Medulla oblongata (tissue), 1 donor: ENCODE data around the gene SQSTM1.
"Not testable (repeated sequence)": the region's sequence is repeated elsewhere in the genome, so short reads cannot be mapped to it uniquely, and the experiment has no call there.

Experiments used
- DNase-seq: peaks from one replicate; pipeline ENCODE4 v3.0.0-alpha.2; 2015; ENCODE audit errors: extremely low spot score

Gene SQSTM1

GRCh38 chr5:179824745-179825112 lies 4.0 kb downstream of the SQSTM1 start:
- DNase-seq = no peak

- no peak for DNase-seq
Measured at GRCh38 chr5:179825655-179826182, 5.0 kb downstream of the SQSTM1 start.

GRCh38 chr5:179827680-179828079 lies 7.0 kb downstream of the SQSTM1 start:
- peak; percentile 41 for DNase-seq

- no peak for DNase-seq
Measured at GRCh38 chr5:179828756-179829421, 8.2 kb downstream of the SQSTM1 start.

DNA sequence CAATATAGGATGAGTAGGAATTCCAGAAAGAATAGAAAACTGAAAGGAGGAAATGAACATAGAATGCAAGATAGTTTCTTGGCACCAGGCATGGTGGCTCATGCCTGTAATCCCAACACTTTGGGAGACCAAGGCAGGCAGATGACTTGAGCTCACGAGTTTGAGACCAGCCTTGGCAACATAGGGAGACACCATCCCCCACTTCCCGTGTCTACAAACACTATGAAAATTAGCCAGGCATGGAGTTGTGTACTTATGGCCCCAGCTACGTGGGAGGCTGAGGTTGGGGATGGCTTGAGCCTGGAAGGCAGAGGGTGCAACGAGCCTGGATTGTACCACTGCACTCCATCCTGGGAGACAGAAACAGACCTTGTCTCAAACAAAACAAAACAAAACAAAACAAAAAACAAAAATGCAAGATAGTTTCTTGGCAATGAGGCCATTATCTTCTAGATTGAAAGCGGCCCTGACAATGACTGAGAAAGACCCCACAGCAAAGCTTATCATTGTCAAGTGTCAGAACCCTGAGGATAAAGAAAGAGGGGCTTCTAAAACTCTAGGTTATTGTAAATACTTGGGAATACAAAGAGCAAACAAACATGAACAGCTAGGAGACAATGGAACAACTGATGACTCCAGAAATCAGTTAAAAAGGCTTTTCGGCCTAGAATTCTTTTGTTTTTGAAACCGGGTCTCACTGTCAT lies 9.2 kb downstream of the SQSTM1 start:
- no peak for DNase-seq

DNA sequence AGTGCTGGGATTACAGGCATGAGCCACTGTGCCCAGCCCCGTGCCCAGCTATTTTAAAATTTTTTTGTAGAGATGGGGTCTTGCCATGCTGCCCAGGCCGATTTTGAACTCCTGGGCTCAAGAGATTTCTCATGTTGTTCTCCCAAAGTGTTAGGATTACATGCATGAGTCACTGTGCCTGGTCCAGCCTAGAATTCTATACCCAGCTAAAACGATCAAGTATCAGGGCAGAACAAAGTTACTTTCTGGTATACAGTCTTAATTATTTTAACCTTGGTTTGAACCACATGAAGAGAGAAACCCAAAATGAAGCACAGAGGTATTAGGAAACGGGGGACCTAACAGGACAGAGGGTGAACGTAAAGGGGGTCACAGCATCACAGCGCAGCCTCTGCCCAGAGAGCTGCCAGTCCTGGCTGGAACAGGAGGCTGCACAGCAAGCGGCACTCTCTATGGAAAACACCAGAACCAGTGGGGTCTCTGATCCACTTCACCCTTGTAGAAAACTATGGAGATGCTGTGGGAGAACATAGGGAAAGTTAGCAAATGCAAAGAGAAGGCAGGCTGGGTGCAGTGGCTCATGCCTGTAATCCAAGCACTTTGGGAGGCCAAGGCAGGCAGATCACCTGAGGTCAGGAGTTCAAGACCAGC lies 10.2 kb downstream of the SQSTM1 start:
- DNase-seq = no peak

- DNase-seq = no peak
Measured at GRCh38 chr5:179832039-179832745, 11.5 kb downstream of the SQSTM1 start.

DNA sequence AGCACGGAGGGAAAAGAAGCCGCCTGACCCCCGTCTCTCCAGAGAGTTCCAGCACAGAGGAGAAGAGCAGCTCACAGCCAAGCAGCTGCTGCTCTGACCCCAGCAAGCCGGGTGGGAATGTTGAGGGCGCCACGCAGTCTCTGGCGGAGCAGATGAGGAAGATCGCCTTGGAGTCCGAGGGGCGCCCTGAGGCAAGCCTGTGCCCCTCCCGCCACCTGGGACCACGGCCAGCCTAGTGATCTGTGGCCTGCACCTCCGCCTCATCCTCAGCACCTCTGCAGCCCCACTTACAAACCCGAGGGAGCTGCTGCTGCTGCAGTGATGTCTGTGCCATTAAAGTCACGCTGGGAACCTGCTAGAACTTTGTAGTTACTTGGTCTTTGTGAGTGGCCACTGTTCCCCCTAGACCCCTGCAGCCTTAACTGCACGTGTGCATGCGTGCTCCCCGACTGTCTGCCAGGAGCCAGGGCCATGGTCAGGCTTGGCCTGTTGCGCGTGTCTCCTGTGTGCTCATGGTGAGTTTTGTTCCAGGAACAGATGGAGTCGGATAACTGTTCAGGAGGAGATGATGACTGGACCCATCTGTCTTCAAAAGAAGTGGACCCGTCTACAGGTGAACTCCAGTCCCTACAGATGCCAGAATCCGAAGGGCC lies 12.5 kb downstream of the SQSTM1 start:
- no peak for DNase-seq

DNA sequence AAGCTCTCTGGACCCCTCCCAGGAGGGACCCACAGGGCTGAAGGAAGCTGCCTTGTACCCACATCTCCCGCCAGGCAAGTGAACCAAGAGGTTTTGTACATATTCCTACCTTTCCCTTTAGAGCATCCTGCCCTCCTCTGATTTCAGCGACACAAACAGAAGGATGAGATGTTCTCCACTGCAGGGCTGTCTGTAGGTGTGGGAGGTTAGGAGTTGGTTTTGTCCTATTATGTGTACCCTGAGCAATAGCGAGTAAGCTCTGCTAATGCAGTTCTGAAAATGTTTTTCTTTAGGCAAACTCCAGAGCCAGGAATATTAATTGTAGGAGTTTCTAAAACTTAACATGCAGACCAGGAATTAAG lies 13.0 kb downstream of the SQSTM1 start:
- no peak for DNase-seq

- DNase-seq = no peak
Measured at GRCh38 chr5:179834120-179834519, 13.4 kb downstream of the SQSTM1 start.

GRCh38 chr5:179834871-179835270 lies 14.2 kb downstream of the SQSTM1 start:
- DNase-seq = not testable (repeated sequence)

DNA sequence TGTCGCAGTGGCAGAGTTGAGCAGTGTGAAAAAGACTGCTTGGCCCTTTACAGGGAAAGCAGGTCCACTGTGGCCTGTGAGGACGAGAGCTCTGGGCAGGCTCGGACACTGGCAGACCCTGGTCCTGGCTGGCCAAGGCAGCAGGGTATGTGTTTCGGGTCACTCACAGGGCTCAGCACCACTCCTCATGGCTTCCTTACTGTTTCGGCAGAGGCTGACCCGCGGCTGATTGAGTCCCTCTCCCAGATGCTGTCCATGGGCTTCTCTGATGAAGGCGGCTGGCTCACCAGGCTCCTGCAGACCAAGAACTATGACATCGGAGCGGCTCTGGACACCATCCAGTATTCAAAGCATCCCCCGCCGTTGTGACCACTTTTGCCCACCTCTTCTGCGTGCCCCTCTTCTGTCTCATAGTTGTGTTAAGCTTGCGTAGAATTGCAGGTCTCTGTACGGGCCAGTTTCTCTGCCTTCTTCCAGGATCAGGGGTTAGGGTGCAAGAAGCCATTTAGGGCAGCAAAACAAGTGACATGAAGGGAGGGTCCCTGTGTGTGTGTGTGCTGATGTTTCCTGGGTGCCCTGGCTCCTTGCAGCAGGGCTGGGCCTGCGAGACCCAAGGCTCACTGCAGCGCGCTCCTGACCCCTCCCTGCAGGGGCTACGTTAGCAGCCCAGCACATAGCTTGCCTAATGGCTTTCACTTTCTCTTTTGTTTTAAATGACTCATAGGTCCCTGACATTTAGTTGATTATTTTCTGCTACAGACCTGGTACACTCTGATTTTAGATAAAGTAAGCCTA lies 15.7 kb downstream of the SQSTM1 start:
- no peak for DNase-seq

DNA sequence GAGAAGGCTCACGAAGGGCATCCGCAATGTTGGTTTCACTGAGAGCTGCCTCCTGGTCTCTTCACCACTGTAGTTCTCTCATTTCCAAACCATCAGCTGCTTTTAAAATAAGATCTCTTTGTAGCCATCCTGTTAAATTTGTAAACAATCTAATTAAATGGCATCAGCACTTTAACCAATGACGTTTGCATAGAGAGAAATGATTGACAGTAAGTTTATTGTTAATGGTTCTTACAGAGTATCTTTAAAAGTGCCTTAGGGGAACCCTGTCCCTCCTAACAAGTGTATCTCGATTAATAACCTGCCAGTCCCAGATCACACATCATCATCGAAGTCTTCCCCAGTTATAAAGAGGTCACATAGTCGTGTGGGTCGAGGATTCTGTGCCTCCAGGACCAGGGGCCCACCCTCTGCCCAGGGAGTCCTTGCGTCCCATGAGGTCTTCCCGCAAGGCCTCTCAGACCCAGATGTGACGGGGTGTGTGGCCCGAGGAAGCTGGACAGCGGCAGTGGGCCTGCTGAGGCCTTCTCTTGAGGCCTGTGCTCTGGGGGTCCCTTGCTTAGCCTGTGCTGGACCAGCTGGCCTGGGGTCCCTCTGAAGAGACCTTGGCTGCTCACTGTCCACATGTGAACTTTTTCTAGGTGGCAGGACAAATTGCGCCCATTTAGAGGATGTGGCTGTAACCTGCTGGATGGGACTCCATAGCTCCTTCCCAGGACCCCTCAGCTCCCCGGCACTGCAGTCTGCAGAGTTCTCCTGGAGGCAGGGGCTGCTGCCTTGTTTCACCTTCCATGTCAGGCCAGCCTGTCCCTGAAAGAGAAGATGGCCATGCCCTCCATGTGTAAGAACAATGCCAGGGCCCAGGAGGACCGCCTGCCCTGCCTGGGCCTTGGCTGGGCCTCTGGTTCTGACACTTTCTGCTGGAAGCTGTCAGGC lies 16.6 kb downstream of the SQSTM1 start:
- DNase-seq = no peak

GRCh38 chr5:179839328-179840256 lies 18.9 kb downstream of the SQSTM1 start:
- DNase-seq = no peak

DNA sequence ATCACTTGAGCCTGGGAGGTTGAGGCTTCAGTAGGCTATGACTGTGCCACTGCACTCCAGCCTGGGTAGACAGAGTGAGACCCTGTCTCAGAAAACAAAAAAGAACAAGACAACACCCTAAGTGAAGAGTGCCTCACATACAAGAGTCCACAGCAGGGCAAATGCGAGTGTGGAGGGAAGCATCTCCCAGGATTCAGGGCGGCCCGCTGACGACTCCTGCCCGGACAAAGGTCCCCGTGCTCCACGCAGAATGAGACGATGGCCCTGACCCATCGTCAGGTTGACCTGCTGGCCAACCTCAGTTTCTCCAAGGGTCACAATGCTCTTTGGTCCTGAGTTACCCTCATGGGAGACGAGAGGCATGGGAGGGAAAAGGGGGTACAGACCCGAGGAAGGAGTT lies 19.6 kb downstream of the SQSTM1 start:
- no peak for DNase-seq

GRCh38 chr5:179840766-179841165 lies 20.1 kb downstream of the SQSTM1 start:
- DNase-seq = no peak

GRCh38 chr5:179841621-179842020 lies 20.9 kb downstream of the SQSTM1 start:
- DNase-seq = no peak

DNA sequence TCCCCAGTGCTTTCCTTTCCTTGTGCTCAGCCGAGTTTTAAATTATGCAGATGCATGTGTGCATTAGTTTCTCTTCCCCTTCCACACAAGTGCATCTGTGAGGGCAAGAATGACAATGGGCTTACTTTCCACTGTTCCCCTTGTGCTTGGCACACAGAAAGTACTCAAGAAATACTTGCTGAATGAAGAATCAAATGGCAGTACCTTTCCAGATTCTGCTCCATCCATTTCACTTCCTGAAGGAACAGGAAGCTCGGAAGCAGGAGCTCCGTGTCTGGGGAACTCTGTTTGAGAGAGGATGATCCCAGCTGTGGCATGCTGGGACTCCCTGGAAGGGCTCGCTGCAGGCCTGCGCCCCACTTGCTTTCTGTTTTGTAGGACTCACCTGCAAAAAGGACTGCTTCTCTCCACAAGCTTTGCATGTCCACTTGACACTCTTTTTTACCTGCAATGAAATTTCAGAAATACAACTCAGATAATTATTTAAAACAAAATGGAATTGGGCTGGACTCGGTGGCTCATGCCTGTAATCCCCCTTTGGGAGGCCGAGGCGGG lies 32.4 kb downstream of the SQSTM1 start:
- DNase-seq = peak; percentile 46
